HepG2 (cell line): ENCODE measurements around the gene PPM1K. TPM values are rescaled to one million over a fixed set of nuclear protein-coding genes. Genes with fewer than 3 reads are reported as not detected.

Experiments used
- CREM ChIP-seq, 2 experiments: sonication (generic) in 1 of 2; formaldehyde crosslinking in 1 of 2; IDR thresholded peaks; 2 replicates each; pipeline versions ENCODE4 v1.4.0 to v1.6.1; 2016 to 2020; ENCODE audit warnings: antibody characterized with exemption in 1 of 2, mild to moderate bottlenecking in 1 of 2, missing genetic modification reagents in 1 of 2
- EP300 ChIP-seq, 3 experiments: sonication (generic) in 1 of 3; formaldehyde crosslinking in 1 of 3; IDR thresholded peaks; 2 replicates each; pipeline versions ENCODE4 v1.5.1 to v1.6.1; 2011 to 2020; ENCODE audit warnings: low read depth in 2 of 3, low read length in 2 of 3, borderline replicate concordance in 1 of 3, improper control_type of control experiment in 1 of 3, mild to moderate bottlenecking in 1 of 3, missing genetic modification reagents in 1 of 3, moderate library complexity in 1 of 3
- KDM3A ChIP-seq: IDR thresholded peaks from 2 replicates; pipeline ENCODE4 v1.6.1; 2018; ENCODE audit warnings: low read depth, missing compliant biosample characterization
- KLF12 ChIP-seq: sonication (generic); formaldehyde crosslinking; IDR thresholded peaks from 2 replicates; pipeline ENCODE4 v1.4.0; 2020; ENCODE audit warnings: missing genetic modification reagents, borderline replicate concordance
- MAZ ChIP-seq, 2 experiments: sonication (generic) in 1 of 2; formaldehyde crosslinking in 1 of 2; IDR thresholded peaks; 2 replicates each; pipeline versions ENCODE4 v1.5.0 to v1.6.1; 2012 to 2020; ENCODE audit warnings: low read depth in 2 of 2, mild to moderate bottlenecking in 2 of 2, borderline replicate concordance in 1 of 2, improper control_type of control experiment in 1 of 2, low read length in 1 of 2, missing genetic modification reagents in 1 of 2, moderate library complexity in 1 of 2
- NR2C2 ChIP-seq: sonication (generic); formaldehyde crosslinking; IDR thresholded peaks from 2 replicates; pipeline ENCODE4 v1.4.0; 2020; ENCODE audit warnings: missing genetic modification reagents, mild to moderate bottlenecking, moderate library complexity, borderline replicate concordance
- POGZ ChIP-seq: sonication (generic); formaldehyde crosslinking; IDR thresholded peaks from 2 replicates; pipeline ENCODE4 v1.4.0; 2020; ENCODE audit warnings: mild to moderate bottlenecking, missing genetic modification reagents
- PRDM15 ChIP-seq: sonication (generic); formaldehyde crosslinking; IDR thresholded peaks from 2 replicates; pipeline ENCODE4 v1.4.0; 2020; ENCODE audit warnings: missing genetic modification reagents
- RXRA ChIP-seq: sonication (generic); formaldehyde crosslinking; IDR thresholded peaks from 2 replicates; pipeline ENCODE4 v1.5.1; 2020; ENCODE audit warnings: missing genetic modification reagents
- SIX1 ChIP-seq: sonication (generic); formaldehyde crosslinking; IDR thresholded peaks from 2 replicates; pipeline ENCODE4 v1.4.0; 2020; ENCODE audit warnings: missing genetic modification reagents, borderline replicate concordance
- SOX13 ChIP-seq, 3 experiments: fragments of 450-650 bp in 1 of 3; sonication (generic) in 1 of 3; formaldehyde crosslinking in 1 of 3; IDR thresholded peaks in 2 of 3; conservative IDR thresholded peaks in 1 of 3; 2 replicates each; pipeline versions ENCODE4 v1.5.0 to v1.6.1; 2016 to 2020; ENCODE audit warnings: antibody characterized with exemption in 1 of 3, mild to moderate bottlenecking in 1 of 3, missing compliant biosample characterization in 1 of 3, missing genetic modification reagents in 1 of 3, moderate library complexity in 1 of 3
- SP2 ChIP-seq: sonication (generic); formaldehyde crosslinking; IDR thresholded peaks from 2 replicates; pipeline ENCODE4 v1.5.1; 2020; ENCODE audit warnings: mild to moderate bottlenecking, missing genetic modification reagents
- SUZ12 ChIP-seq: fragments of 150-350 bp; IDR thresholded peaks from 2 replicates; pipeline ENCODE4 v1.6.1; 2014; ENCODE audit warnings: low read depth, low read length
- TBX2 ChIP-seq: sonication (generic); formaldehyde crosslinking; IDR thresholded peaks from 2 replicates; pipeline ENCODE4 v1.5.0; 2020; ENCODE audit warnings: missing genetic modification reagents, mild to moderate bottlenecking, borderline replicate concordance
- YEATS4 ChIP-seq: sonication (generic); formaldehyde crosslinking; IDR thresholded peaks from 2 replicates; pipeline ENCODE4 v1.4.0; 2020; ENCODE audit warnings: missing genetic modification reagents, borderline replicate concordance
- ZNF224 ChIP-seq: sonication (generic); formaldehyde crosslinking; IDR thresholded peaks from 2 replicates; pipeline ENCODE4 v1.5.0; 2020; ENCODE audit warnings: mild to moderate bottlenecking, missing genetic modification reagents
- ZNF292 ChIP-seq: sonication (generic); formaldehyde crosslinking; IDR thresholded peaks from 2 replicates; pipeline ENCODE4 v1.8.1; 2022; ENCODE audit warnings: mild to moderate bottlenecking, low read depth, missing genetic modification reagents, borderline replicate concordance
- ZNF317 ChIP-seq: sonication (generic); formaldehyde crosslinking; IDR thresholded peaks from 2 replicates; pipeline ENCODE4 v1.5.0; 2020; ENCODE audit warnings: mild to moderate bottlenecking, missing genetic modification reagents
- ZNF333 ChIP-seq: sonication (generic); formaldehyde crosslinking; IDR thresholded peaks from 2 replicates; pipeline ENCODE4 v1.4.0; 2020; ENCODE audit warnings: mild to moderate bottlenecking, missing genetic modification reagents, borderline replicate concordance
- ZNF747 ChIP-seq: sonication (generic); formaldehyde crosslinking; IDR thresholded peaks from 2 replicates; pipeline ENCODE4 v1.8.1; 2023; ENCODE audit warnings: missing genetic modification reagents, mild to moderate bottlenecking, borderline replicate concordance
- ZNF772 ChIP-seq: sonication (generic); formaldehyde crosslinking; IDR thresholded peaks from 2 replicates; pipeline ENCODE4 v1.5.0; 2020; ENCODE audit warnings: mild to moderate bottlenecking, missing genetic modification reagents
- ZNF788 ChIP-seq: sonication (generic); formaldehyde crosslinking; IDR thresholded peaks from 2 replicates; pipeline ENCODE4 v1.5.0; 2020; ENCODE audit warnings: mild to moderate bottlenecking, missing genetic modification reagents, borderline replicate concordance
- ZSCAN25 ChIP-seq: sonication (generic); formaldehyde crosslinking; IDR thresholded peaks from 2 replicates; pipeline ENCODE4 v1.8.0; 2022; ENCODE audit warnings: mild to moderate bottlenecking, missing genetic modification reagents
- ZSCAN29 ChIP-seq: sonication (generic); formaldehyde crosslinking; conservative IDR thresholded peaks from 2 replicates; pipeline ENCODE4 v1.4.0; 2020; ENCODE audit warnings: mild to moderate bottlenecking, missing genetic modification reagents
- polyA plus RNA-seq, 8 experiments: library from polyadenylated mRNA; depleted of rRNA in 3 of 8; stranded (reverse) in 7 of 8; unstranded in 1 of 8; fragments of >200 nt; fragmentation: Illumina TruSeq in 4 of 8; extraction: Trizol in 4 of 8; gene quantifications; 2 replicates each; pipeline versions ENCODE4 v1.2.1 to v1.2.3, GENCODE V29; 2011 to 2016; ENCODE audit warnings: low read depth in 4 of 8, missing spikeins in 1 of 8, mixed read lengths in 1 of 8; ENCODE audit not compliant: insufficient read depth in 1 of 8
- total RNA-seq, 5 experiments: library from RNA; depleted of rRNA; stranded (reverse); fragments of >200 nt; fragmentation: Illumina TruSeq; extraction: Trizol; gene quantifications; 2 replicates each; pipeline ENCODE4 v1.2.3, GENCODE V29; 2016; ENCODE audit warnings: low read depth in 1 of 5

PPM1K gene
- total and polyA plus RNA-seq, 2 of the 13 experiments (the other 11 are each of a cell fraction or from before 2014, with no cell fraction given): 11.9 to 17.8 TPM

- TF ChIP-seq MAZ (IDR thresholded peaks at IDR 0.05; ENCODE audit: borderline replicate concordance, low read depth, low read length) (peak; percentile 83), MAZ (CRISPR knock-in tag; IDR thresholded peaks at IDR 0.05; ENCODE audit: low read depth) (peak; percentile 91), ZNF292 (CRISPR knock-in tag) (peak; percentile 68), ZNF224 (CRISPR knock-in tag) (peak; percentile 71; the same call in 1 of the 2 replicates), YEATS4 (CRISPR knock-in tag) (peak; percentile 78; the same call in 1 of the 2 replicates), CREM (IDR thresholded peaks at IDR 0.05) (peak; percentile 47; the same call in 1 of the 2 replicates), CREM (CRISPR knock-in tag; IDR thresholded peaks at IDR 0.05) (no peak), EP300 (IDR thresholded peaks at IDR 0.05; ENCODE audit: low read depth in 2 of 2, low read length in 2 of 2) (peak in 1 of 2 experiments; percentile 22; a peak in 1 of 4 replicates), EP300 (CRISPR knock-in tag; IDR thresholded peaks at IDR 0.05; ENCODE audit: borderline replicate concordance) (no peak), TBX2 (CRISPR knock-in tag) (peak; percentile 70; the same call in 1 of the 2 replicates), ZNF772 (CRISPR knock-in tag) (peak; percentile 82), ZNF317 (peak; percentile 67; the same call in 1 of the 2 replicates), ZSCAN29 (CRISPR knock-in tag) (0 out of 2 replicates have a peak, but pooled peaks have one; percentile 62), NR2C2 (CRISPR knock-in tag) (peak; percentile 64; the same call in 1 of the 2 replicates), KLF12 (CRISPR knock-in tag) (peak; percentile 51; the same call in 1 of the 2 replicates), POGZ (peak; percentile 96), ZNF747 (0 out of 2 replicates have a peak, but pooled peaks have one; percentile 58), ZNF788 (CRISPR knock-in tag) (peak; percentile 73; the same call in 1 of the 2 replicates), ZSCAN25 (CRISPR knock-in tag) (0 out of 2 replicates have a peak, but pooled peaks have one; percentile 25), SOX13 (IDR thresholded peaks at IDR 0.05) (no peak), SOX13 (CRISPR knock-in tag; conservative IDR thresholded peaks at IDR 0.05 in 1 of 2, IDR thresholded peaks at IDR 0.05 in 1 of 2) (no peak; a peak in 1 of 4 replicates), SIX1 (no peak), SP2 (CRISPR knock-in tag) (peak; percentile 97), PRDM15 (CRISPR knock-in tag) (0 out of 2 replicates have a peak, but pooled peaks have one; percentile 23), KDM3A (CRISPR knock-in tag) (0 out of 2 replicates have a peak, but pooled peaks have one; percentile 77), RXRA (CRISPR knock-in tag) (peak; percentile 35; the same call in 1 of the 2 replicates), SUZ12 (no peak), ZNF333 (CRISPR knock-in tag) (0 out of 2 replicates have a peak, but pooled peaks have one; percentile 29)
Observed at GRCh38 chr4:88284439-88285234, at the start of gene PPM1K (continued).
